Neutrophil (primary cell): ENCODE data around the gene ATF6.

Source experiments
- H3K27ac ChIP-seq: fragments of 200-600 bp; sonication (generic); 2 replicates; pipeline ENCODE4 v1.5.1; 2016; ENCODE audit warnings: mild to moderate bottlenecking, moderate library complexity
- H3K27me3 ChIP-seq: fragments of 200-600 bp; sonication (generic); 2 replicates; pipeline ENCODE4 v1.6.0; 2016; ENCODE audit warnings: mild to moderate bottlenecking
- H3K36me3 ChIP-seq: fragments of 200-600 bp; sonication (generic); 2 replicates; pipeline ENCODE4 v1.5.1; 2017
- H3K4me1 ChIP-seq, 2 experiments: fragments of 200-600 bp in 1 of 2; sonication (generic) in 1 of 2; 1 replicate in 1 of 2; 2 replicates in 1 of 2; pipeline versions ENCODE4 v1.5.1 to v1.6.1; 2013 to 2016; ENCODE audit warnings: low read depth in 1 of 2, low read length in 1 of 2, mild to moderate bottlenecking in 1 of 2, moderate library complexity in 1 of 2; ENCODE audit not compliant: control insufficient read depth in 1 of 2, insufficient read depth in 1 of 2
- H3K4me3 ChIP-seq, 2 experiments: fragments of 200-600 bp in 1 of 2; sonication (generic) in 1 of 2; 1 replicate in 1 of 2; 2 replicates in 1 of 2; pipeline ENCODE4 v1.5.1; 2013 to 2016; ENCODE audit warnings: low read depth in 1 of 2, low read length in 1 of 2, mild to moderate bottlenecking in 1 of 2, moderate library complexity in 1 of 2
- H3K9me3 ChIP-seq: fragments of 200-600 bp; sonication (generic); 2 replicates; pipeline ENCODE4 v1.5.1; 2016
- TF ChIP-seq, protein P1 (sequence below): fragments of 200-600 bp; sonication (generic); IDR thresholded peaks from 2 replicates; pipeline ENCODE4 v1.5.1; 2016; ENCODE audit warnings: antibody characterized with exemption

The ATF6 gene

DNA sequence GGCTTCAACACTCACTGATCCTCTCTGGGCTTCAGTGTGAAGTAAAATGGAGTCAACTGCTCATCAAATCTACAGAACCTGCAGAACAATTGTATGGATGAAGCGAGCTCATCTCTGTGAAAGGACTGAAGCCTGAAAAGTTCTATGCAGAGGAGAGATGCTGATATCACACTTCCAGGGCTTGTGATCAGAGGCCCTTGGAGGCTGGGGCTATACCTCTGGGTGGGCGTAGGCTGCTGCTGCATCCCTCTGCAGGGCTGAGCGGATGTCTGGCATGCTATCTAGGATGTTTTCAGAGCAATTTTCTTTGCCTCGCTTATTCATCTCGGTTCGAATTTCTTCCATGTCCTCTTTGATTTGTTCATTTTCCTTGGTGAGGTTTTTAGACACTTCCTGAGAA, 240.0 kb downstream of the ATF6 start:
- Histone ChIP-seq H3K4me3 (no peak overlapping the region), H3K27me3 (peaks cover 10% of the 10 kb centered on the region), H3K36me3 (no peaks in the 10 kb centered on the region), H3K9me3 (no peaks in the 10 kb centered on the region), H3K27ac (no peak overlapping the region), H3K4me1 (peaks cover 14% of the 10 kb centered on the region in 2 experiments)
- TF ChIP-seq, protein P1, sequence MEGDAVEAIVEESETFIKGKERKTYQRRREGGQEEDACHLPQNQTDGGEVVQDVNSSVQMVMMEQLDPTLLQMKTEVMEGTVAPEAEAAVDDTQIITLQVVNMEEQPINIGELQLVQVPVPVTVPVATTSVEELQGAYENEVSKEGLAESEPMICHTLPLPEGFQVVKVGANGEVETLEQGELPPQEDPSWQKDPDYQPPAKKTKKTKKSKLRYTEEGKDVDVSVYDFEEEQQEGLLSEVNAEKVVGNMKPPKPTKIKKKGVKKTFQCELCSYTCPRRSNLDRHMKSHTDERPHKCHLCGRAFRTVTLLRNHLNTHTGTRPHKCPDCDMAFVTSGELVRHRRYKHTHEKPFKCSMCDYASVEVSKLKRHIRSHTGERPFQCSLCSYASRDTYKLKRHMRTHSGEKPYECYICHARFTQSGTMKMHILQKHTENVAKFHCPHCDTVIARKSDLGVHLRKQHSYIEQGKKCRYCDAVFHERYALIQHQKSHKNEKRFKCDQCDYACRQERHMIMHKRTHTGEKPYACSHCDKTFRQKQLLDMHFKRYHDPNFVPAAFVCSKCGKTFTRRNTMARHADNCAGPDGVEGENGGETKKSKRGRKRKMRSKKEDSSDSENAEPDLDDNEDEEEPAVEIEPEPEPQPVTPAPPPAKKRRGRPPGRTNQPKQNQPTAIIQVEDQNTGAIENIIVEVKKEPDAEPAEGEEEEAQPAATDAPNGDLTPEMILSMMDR: no peak

DNA sequence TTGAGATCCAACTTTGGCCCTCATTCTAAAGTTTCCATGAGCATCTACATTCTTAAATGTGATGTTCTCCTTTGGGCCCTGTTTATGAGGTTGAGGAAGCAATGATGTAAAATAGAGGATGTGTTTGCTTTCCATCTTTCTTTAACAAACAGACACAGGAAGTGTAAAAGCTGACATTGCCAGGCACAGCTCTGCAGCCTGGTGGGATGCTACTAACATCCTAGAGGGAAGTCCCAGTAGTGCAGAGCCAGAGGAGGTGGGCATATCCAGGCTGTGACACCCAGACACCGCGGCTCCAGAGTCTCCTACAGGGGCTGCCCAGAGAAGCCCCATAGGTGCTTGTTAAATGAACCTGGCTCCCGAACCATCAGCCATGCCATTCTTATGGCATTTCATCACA, 241.3 kb downstream of the ATF6 start:
- Histone ChIP-seq H3K9me3 (no peaks in the 10 kb centered on the region), H3K27me3 (peaks cover 10% of the 10 kb centered on the region), H3K27ac (no peak overlapping the region), H3K4me1 (peaks cover 14% of the 10 kb centered on the region in 2 experiments), H3K4me3 (no peak overlapping the region), H3K36me3 (no peaks in the 10 kb centered on the region)
- TF ChIP-seq, protein P1: no peak

DNA sequence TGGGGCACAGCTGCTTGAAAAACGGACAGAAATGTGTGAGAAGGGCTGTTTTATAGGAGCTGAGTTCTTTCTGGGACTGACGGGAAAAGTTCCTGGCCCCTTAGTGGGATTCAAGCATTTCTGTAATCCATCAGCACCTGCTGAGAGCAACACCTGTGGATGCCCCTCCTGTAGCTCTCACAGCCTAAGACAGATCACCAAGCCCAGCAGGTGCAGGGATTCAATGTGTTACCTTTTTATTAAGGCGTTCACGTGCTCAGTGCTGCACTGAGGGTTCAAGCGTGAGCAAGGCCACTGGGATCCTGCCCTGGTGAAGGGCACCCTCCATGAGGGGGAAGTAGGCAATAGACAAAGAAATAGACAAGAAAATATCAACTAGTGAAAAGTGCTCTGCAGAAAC, 242.7 kb downstream of the ATF6 start:
- H3K4me1 ChIP-seq: peaks cover 3 to 4% of the 10 kb centered on the region in 2 experiments
- no peaks in the 10 kb centered on the region for H3K27me3 ChIP-seq
- no peaks in the 10 kb centered on the region for H3K9me3 ChIP-seq
- TF ChIP-seq, protein P1: no peak
- H3K36me3 ChIP-seq: no peaks in the 10 kb centered on the region
- no peak overlapping the region for H3K27ac ChIP-seq
- H3K4me3 ChIP-seq: no peak overlapping the region

DNA sequence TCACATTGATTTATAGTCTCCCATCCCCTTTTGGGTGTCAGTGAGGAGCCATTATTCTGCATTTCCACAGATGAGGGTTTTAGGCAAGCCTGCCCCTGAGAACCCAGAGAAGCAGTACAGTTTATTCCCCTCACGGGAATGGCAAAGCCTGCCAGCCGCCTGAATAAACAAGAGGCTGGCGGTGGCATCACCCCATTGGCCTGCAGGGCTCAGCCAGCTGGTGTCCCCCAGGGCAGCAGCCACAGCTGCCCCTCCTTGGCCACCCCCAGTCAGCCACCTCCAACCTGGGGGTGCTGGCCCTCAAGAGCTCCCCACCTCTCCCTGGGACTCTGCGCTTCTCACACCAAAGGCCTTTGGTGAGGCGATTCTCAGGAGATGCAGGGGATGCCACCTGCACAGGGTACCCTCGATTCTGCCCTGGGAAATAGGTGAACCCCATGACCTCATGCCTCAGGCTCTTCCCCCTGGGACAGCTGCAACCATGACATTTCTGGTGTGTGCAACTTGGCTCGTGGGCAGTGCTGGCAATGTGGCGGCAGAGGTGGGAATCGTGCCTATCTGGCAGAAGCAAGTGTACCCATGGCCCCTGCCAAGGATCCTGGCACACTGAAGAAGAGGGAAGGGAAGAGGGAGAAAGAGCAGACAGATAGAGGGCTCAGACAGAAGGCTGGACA, 243.5 kb downstream of the ATF6 start:
- H3K27me3 ChIP-seq: peaks cover 5% of the 10 kb centered on the region
- H3K4me1 ChIP-seq: no peaks in the 10 kb centered on the region
- H3K4me3 ChIP-seq: no peak overlapping the region
- TF ChIP-seq, protein P1: no peak
- H3K27ac ChIP-seq: no peak overlapping the region
- no peaks in the 10 kb centered on the region for H3K9me3 ChIP-seq
- H3K36me3 ChIP-seq: no peaks in the 10 kb centered on the region

DNA sequence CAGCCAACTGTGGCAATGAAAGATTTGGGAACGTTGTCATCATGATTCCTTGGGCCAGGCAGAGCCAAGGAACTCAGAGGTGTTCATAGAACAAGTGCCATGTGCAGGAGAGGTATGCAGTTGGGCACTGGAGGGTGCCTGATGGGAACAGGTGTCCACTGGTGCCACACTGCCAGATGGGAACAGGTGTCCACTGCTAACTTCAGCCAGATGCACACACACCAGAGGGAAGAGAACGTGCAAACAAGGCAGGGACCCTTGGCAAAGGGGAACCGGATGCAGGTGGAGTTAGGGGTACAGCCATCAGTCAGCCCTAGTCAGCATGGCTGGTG, 244.0 kb downstream of the ATF6 start:
- Histone ChIP-seq H3K36me3 (no peaks in the 10 kb centered on the region), H3K4me1 (no peaks in the 10 kb centered on the region), H3K27ac (no peak overlapping the region), H3K9me3 (no peaks in the 10 kb centered on the region), H3K4me3 (no peak overlapping the region), H3K27me3 (peaks cover 5% of the 10 kb centered on the region)
- TF ChIP-seq, protein P1: no peak
